ENCODE results near the gene PAK1. TPM values are rescaled to one million over a fixed set of nuclear protein-coding genes. Genes with fewer than 3 reads are reported as not detected.

Gene PAK1
- total and polyA plus RNA-seq, 2 experiments from 2014 or later = 18.4 to 33.1 TPM

DNA sequence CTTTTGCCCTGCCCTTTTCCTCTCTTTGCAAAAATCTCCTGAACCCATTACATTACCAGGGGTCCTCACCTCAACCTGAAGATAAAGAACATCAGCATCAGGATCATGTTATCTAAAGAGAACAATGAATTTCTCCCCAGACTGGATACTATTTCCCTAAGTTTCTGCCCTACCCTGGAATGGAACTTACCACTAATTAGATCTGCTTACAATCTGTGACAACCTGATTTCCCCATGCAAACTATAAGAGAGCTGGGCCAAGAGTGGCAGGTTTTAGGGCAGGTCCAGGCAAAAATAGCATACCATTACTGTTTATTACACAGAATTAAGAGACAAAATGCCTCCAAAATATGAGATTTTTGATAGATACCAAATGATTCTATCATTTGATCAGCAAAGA lies 114.4 kb downstream of the PAK1 start:
- Histone ChIP-seq H3K9me3 (ENCODE audit: low read depth) (no peaks in the 10 kb centered on the region), H3K4me3 (no peak overlapping the region), H3K36me3 (no peaks in the 10 kb centered on the region), H3K4me1 (ENCODE audit: low read depth) (peaks cover 3% of the 10 kb centered on the region), H3K27ac (no peak overlapping the region), H3K27me3 (no peaks in the 10 kb centered on the region)
- TF ChIP-seq CTCF (IDR thresholded peaks at IDR 0.05; ENCODE audit: low read depth, low read length) = no peak
- no peak for DNase-seq (ENCODE audit: low read depth in 1 of 2, low spot score in 1 of 2)

DNA sequence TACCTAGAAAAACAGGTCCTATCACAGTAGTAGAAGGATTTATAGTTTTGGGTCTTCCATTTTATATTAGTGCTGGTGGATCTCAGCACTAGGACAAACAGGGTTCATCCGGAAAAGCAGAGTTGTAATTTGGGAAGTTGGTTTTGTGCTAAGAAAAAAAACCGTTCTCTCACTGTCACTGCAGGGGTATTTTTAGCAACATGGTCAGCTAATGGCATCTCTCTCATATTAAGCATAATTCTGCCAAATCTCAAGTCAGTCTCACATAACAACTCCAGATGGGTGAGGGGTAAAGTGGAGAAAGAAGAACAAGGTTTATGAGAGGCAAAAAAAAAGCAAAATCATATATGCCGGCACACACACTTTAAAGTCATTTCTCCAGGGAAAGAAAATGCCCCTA lies 120.8 kb downstream of the PAK1 start:
- Histone ChIP-seq H3K27me3 (no peaks in the 10 kb centered on the region), H3K36me3 (no peaks in the 10 kb centered on the region), H3K4me3 (no peak overlapping the region), H3K9me3 (ENCODE audit: low read depth) (no peaks in the 10 kb centered on the region), H3K27ac (peak overlapping the region; percentile 29), H3K4me1 (ENCODE audit: low read depth) (peaks cover 16% of the 10 kb centered on the region)
- no peak for DNase-seq (ENCODE audit: low read depth in 1 of 2, low spot score in 1 of 2)
- TF ChIP-seq CTCF (IDR thresholded peaks at IDR 0.05; ENCODE audit: low read depth, low read length) = no peak

DNA sequence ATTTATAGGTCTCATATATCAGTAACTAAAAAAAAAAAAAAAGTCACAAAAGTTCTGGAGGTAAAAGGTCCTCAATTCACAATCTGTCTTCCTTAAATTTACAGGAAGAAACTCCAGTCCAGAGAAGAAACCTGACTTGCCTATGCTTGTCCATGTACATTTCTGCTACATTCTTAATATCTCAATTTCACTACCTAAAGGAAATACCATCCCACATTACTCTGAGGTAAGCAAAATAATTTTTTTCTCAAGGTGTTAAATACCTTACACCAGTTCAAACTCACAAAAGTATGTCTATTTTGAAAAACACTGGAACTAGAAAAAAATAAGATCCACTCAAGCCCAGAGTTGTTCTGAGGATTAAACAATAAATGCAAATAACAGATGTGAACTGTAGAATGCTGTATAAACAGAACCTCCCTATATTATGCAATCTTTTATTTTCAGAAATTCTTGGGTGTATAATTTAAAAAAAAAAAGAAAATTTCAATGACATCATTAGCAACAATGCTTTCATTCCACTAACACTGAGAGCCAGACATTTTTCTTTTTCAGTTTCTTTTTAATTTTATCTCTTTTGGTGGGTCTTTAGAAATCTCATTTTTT lies 122.5 kb downstream of the PAK1 start:
- H3K36me3 ChIP-seq = no peaks in the 10 kb centered on the region
- no peak overlapping the region for H3K27ac ChIP-seq
- H3K4me3 ChIP-seq = no peak overlapping the region
- peak in 1 of 2 donors; percentile 16 for DNase-seq (ENCODE audit: low read depth in 1 of 2, low spot score in 1 of 2)
- TF ChIP-seq CTCF (IDR thresholded peaks at IDR 0.05; ENCODE audit: low read depth, low read length) = no peak
- no peaks in the 10 kb centered on the region for H3K27me3 ChIP-seq
- H3K4me1 ChIP-seq (ENCODE audit: low read depth) = peaks cover 16% of the 10 kb centered on the region
- no peaks in the 10 kb centered on the region for H3K9me3 ChIP-seq (ENCODE audit: low read depth)

DNA sequence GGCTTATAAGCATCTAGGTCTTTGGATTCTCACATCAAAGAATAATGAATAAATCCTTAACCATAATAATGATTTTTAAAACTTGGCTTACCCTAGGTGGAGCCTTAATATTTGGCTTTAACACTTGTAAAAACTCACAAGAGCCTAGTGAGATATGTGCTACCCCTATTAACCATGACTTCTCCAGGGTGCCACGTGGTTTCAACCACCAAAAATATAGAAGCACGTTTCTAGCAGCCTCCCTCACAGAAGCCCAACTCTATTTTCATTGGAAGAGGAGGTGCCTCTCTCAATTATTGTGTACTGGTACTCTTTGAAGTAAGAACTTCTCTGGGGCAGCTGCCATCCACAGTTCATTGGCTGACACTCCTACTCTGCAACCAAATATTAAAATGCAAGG lies 125.9 kb downstream of the PAK1 start:
- H3K27ac ChIP-seq = no peak overlapping the region

GRCh38 chr11:77346906-77347603 lies 126.8 kb downstream of the PAK1 start:
- Histone ChIP-seq H3K36me3 (peaks cover 6% of the 10 kb centered on the region), H3K4me1 (ENCODE audit: low read depth) (peaks cover 7% of the 10 kb centered on the region), H3K4me3 (no peak overlapping the region), H3K27me3 (no peaks in the 10 kb centered on the region), H3K27ac (no peak overlapping the region), H3K9me3 (ENCODE audit: low read depth) (no peaks in the 10 kb centered on the region)
- no peak for TF ChIP-seq CTCF (IDR thresholded peaks at IDR 0.05; ENCODE audit: low read depth, low read length)
- DNase-seq (ENCODE audit: low read depth in 1 of 2, low spot score in 1 of 2) = peak in 1 of 2 donors; percentile 27

More for the DNA sequence above, 125.9 kb downstream of the PAK1 start:
- H3K4me3 ChIP-seq = no peak overlapping the region
- TF ChIP-seq CTCF (IDR thresholded peaks at IDR 0.05; ENCODE audit: low read depth, low read length) = no peak
- H3K36me3 ChIP-seq = no peaks in the 10 kb centered on the region
- H3K9me3 ChIP-seq (ENCODE audit: low read depth) = no peaks in the 10 kb centered on the region
- H3K4me1 ChIP-seq (ENCODE audit: low read depth) = peaks cover 11% of the 10 kb centered on the region
- no peak for DNase-seq (ENCODE audit: low read depth in 1 of 2, low spot score in 1 of 2)
- H3K27me3 ChIP-seq = no peaks in the 10 kb centered on the region

Data from cardiac muscle cell (in vitro differentiated cells and primary cell).